NCI-H748 (cell line): ENCODE measurements around the gene KIF1A.
"Not testable (repeated sequence)": the region's sequence is repeated elsewhere in the genome, so short reads cannot be mapped to it uniquely, and the experiment has no call there.

ENCODE experiments used
- DNase-seq: peaks from one replicate; lab custom pipeline; 2025; ENCODE audit not compliant: unreplicated experiment; lab: John Stamatoyannopoulos, UW

KIF1A gene

GRCh38 chr2:240704651-240705050 is 115.4 kb downstream of the KIF1A start:
- no peak for DNase-seq

- no peak for DNase-seq
Measured at GRCh38 chr2:240703417-240704341, 116.3 kb downstream of the KIF1A start.

DNA sequence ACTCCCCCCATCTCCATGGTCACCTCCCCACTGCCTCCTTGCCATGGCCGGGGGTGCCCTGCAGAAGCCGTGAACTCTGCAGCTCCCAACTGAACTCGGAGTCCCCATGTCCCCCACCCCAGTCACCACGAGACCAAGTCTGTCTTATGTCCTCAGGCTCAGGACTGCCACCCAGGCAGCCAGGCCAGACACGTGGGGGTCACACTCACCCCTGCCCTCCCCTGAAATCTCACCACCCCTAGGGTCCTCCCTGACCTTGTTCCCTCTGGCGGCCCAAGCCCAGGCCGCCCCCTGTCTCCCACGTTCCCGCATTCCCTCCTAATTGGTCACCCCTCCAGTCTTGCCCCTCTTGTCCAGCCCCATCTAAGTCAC is 117.4 kb downstream of the KIF1A start:
- DNase-seq: no peak

GRCh38 chr2:240701736-240702639 is 118.0 kb downstream of the KIF1A start:
- DNase-seq: no peak

GRCh38 chr2:240701091-240701735 is 118.8 kb downstream of the KIF1A start:
- DNase-seq: no peak

- not testable (repeated sequence) for DNase-seq
Measured at GRCh38 chr2:240700616-240701015, 119.4 kb downstream of the KIF1A start.

GRCh38 chr2:240699835-240700234 is 120.2 kb downstream of the KIF1A start:
- not testable (repeated sequence) for DNase-seq

DNA sequence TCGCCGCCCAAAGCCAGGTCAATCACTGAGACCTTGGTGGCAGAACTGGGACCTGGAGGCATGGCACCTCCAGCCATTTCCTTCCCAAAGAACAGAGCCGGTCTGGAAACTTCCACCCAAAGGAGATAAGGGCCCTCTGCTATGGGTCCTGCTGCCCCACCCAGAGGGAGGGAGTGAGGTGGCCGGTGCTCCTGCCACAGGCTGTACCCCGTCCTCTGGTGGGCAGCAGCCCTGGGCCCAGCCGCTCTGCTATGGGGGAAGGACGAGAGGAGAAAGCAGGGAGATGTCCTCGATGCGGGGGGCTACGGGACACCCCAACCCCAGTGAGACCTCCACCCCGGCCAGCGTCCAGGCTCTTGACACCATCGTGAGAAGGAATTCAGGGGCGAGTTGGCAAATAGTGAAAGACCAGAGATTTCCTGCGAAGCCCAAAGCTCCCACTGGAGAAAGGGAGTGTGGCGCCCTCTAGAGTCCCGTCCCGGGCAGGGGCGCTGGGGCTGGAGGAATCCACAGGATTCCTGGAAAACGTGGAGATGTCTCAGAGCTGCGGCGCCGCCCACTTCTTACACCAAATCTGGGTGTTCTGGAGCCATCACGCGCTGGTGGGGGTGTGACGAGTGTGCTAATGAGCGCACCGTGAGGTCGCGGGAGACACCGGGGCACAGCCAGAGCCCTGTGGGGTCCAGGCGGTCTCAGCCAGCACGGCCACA is 121.0 kb downstream of the KIF1A start:
- not testable (repeated sequence) for DNase-seq

GRCh38 chr2:240696469-240696868 is 123.5 kb downstream of the KIF1A start:
- not testable (repeated sequence) for DNase-seq

DNA sequence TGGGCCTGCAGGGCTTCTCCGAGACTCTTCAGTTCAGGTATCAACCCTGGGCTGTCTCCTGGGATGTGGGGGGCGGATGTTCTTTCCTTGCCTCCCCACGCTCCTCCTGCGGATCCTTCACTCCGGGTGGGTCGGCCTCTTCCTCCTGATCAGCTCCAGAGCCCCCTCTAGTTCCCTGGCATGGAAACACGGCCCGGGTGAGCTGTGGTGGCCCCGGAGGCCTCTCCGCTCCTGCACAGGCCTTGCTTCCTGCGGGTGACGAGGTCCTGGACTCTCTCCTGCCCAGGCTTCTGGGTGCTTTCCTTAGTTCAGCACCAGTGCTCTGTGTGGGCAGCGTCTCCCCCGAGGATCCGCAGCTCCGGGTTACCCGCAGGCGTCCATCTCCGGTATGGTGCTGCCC is 124.4 kb downstream of the KIF1A start:
- not testable (repeated sequence) for DNase-seq

DNA sequence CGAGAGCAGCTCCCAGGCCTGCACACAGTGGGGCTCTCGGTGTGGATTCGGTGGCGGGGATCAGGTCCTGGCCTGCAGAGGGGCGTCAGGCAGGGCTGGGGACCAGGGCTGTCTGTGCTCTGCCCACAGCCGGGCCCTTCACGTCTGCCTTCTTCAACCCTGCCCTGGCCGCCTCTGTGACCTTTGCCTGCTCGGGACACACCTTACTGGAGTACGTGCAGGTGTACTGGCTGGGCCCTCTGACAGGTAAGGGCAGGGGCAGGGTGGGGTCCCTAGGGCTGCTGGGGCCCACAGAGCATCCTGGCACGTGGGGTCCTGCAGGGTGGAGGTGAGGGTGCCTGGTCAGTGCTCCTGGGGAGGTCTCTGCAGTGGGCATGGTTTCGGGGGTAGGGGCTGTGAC is 125.7 kb downstream of the KIF1A start:
- not testable (repeated sequence) for DNase-seq

DNA sequence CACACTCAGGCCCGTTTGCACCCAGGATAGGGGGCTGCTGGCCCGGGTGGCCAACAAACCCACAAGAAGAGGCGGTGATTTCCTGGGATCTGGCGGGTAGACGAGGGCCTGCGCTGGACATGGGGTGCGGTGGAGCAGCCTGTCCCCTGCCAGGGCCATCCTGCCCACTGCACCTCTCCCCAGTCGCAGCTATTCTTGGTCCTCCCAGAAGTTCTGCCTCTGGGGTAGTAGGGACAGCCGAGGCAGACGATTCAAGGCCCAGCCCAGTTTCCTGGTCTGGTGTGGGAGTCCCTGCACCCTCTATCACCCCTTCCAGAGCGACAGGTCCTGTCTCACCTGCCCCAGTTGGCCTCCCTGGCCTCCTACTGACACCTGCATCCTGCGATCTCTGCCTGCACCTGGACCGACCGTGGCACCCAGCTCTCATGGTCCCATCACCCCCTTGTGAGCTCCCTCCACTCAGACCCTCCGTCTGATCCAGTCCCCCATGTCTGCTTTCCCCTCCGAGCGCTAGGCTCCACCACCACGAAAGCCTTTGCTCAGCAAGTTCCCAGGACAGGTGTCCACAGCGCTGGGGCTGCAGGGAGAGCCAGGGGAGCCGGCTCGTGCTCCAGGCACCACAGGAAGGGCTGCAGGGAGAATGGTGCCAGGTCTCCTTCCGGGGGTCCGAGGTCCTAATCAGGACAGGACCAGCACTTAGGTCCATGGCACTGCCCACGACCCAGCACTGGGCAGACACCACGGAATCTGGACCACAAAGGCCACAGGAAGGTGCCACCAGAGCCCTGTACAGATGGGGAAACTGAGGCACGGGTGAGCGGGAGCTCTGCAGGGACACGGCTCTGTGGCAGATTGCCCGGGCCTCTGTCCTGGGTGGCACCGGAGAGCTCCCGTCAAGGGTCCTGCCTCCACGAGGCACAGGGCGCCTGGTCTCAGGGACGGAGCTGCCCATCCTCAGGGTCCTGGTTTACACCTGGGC is 127.1 kb downstream of the KIF1A start:
- DNase-seq: not testable (repeated sequence)

GRCh38 chr2:240691631-240692420 is 128.2 kb downstream of the KIF1A start, which contains the start of gene AQP12A:
TSS of gene AQP12A (plus strand) at chr2:240691866. CDS start at chr2:240691914, 48 bp downstream.
- DNase-seq: not testable (repeated sequence)

- not testable (repeated sequence) for DNase-seq
Measured at GRCh38 chr2:240691075-240691427, 129.0 kb downstream of the KIF1A start.

- not testable (repeated sequence) for DNase-seq
Measured at GRCh38 chr2:240690421-240691074, 129.5 kb downstream of the KIF1A start.

GRCh38 chr2:240689975-240690374 is 130.0 kb downstream of the KIF1A start:
- DNase-seq: no peak

GRCh38 chr2:240688553-240688919 is 131.5 kb downstream of the KIF1A start:
- no peak for DNase-seq
